H9 (cell line): ENCODE measurements around the gene ELF3. TPM values are rescaled to one million over a fixed set of nuclear protein-coding genes. Genes with fewer than 3 reads are reported as not detected.
A peak's percentile ranks its signal among the peaks of the same experiment; 100 is the strongest.

Experiments used
- DNase-seq: peaks from one replicate; pipeline ENCODE4 v3.0.0-alpha.2; 2017
- H2AFZ ChIP-seq: one replicate; pipeline ENCODE4 v1.6.1; 2013; ENCODE audit warnings: mild to moderate bottlenecking, low read length, control low read depth, moderate library complexity
- H2AK5ac ChIP-seq: 2 replicates; pipeline ENCODE4 v1.6.1; 2013; ENCODE audit warnings: low read length, control low read depth, mixed read lengths; ENCODE audit not compliant: insufficient read length
- H2BK120ac ChIP-seq: one replicate; pipeline ENCODE4 v1.6.1; 2013; ENCODE audit warnings: low read depth, mild to moderate bottlenecking, low read length, control low read depth, inconsistent platforms; ENCODE audit not compliant: poor library complexity, severe bottlenecking
- H2BK12ac ChIP-seq: 2 replicates; pipeline ENCODE4 v1.6.1; 2013; ENCODE audit warnings: low read length, control low read depth, mixed read lengths, low read depth; ENCODE audit not compliant: insufficient read length
- H2BK15ac ChIP-seq: 2 replicates; pipeline ENCODE4 v1.6.1; 2013; ENCODE audit warnings: low read depth, low read length, control low read depth
- H2BK20ac ChIP-seq: one replicate; pipeline ENCODE4 v1.6.1; 2013; ENCODE audit warnings: low read depth, mild to moderate bottlenecking, low read length, control low read depth, inconsistent platforms; ENCODE audit not compliant: poor library complexity, severe bottlenecking
- H2BK5ac ChIP-seq: 2 replicates; pipeline ENCODE4 v1.6.1; 2013; ENCODE audit warnings: low read length, control low read depth, mixed read lengths; ENCODE audit not compliant: insufficient read length
- H3K14ac ChIP-seq: 2 replicates; pipeline ENCODE4 v1.6.1; 2013; ENCODE audit warnings: low read length, control low read depth; ENCODE audit not compliant: insufficient read depth
- H3K18ac ChIP-seq: 2 replicates; pipeline ENCODE4 v1.6.1; 2013; ENCODE audit warnings: low read depth, mild to moderate bottlenecking, mixed read lengths, low read length, control low read depth; ENCODE audit not compliant: insufficient read length
- H3K23ac ChIP-seq: 2 replicates; pipeline ENCODE4 v1.6.1; 2013; ENCODE audit warnings: low read length, control low read depth, mixed read lengths, low read depth; ENCODE audit not compliant: insufficient read length
- H3K23me2 ChIP-seq: 2 replicates; pipeline ENCODE4 v1.6.1; 2013; ENCODE audit warnings: low read depth, mild to moderate bottlenecking, mixed read lengths, low read length, control low read depth; ENCODE audit not compliant: insufficient read length, poor library complexity, severe bottlenecking
- H3K27ac ChIP-seq: 2 replicates; pipeline ENCODE4 v1.5.1; 2013; ENCODE audit warnings: low read length, control low read depth, mixed read lengths, low read depth; ENCODE audit not compliant: insufficient read length
- H3K27me3 ChIP-seq: 2 replicates; pipeline ENCODE4 v1.6.1; 2013; ENCODE audit warnings: low read length, control low read depth, inconsistent platforms; ENCODE audit not compliant: insufficient read depth
- H3K4ac ChIP-seq: 2 replicates; pipeline ENCODE4 v1.6.1; 2013; ENCODE audit warnings: low read depth, mild to moderate bottlenecking, control low read depth, inconsistent platforms, low read length, moderate library complexity
- H3K4me1 ChIP-seq: 2 replicates; pipeline ENCODE4 v1.6.1; 2013; ENCODE audit warnings: low read length, control low read depth, inconsistent platforms; ENCODE audit not compliant: insufficient read depth
- H3K4me2 ChIP-seq: 2 replicates; pipeline ENCODE4 v1.6.1; 2013; ENCODE audit warnings: low read length, control low read depth, mixed read lengths; ENCODE audit not compliant: insufficient read length, insufficient read depth
- H3K56ac ChIP-seq: 2 replicates; pipeline ENCODE4 v1.6.1; 2013; ENCODE audit warnings: low read depth, mild to moderate bottlenecking, mixed read lengths, low read length, control low read depth; ENCODE audit not compliant: insufficient read length
- H3K79me1 ChIP-seq: 2 replicates; pipeline ENCODE4 v1.6.1; 2013; ENCODE audit warnings: low read depth, mild to moderate bottlenecking, moderate library complexity, low read length, control low read depth, inconsistent platforms; ENCODE audit not compliant: insufficient read depth, poor library complexity, severe bottlenecking
- H3K79me2 ChIP-seq: 2 replicates; pipeline ENCODE4 v1.6.1; 2013; ENCODE audit warnings: low read length, control low read depth, inconsistent platforms; ENCODE audit not compliant: insufficient read depth
- H3K9ac ChIP-seq: 2 replicates; pipeline ENCODE4 v1.6.1; 2013; ENCODE audit warnings: low read length, control low read depth, mixed read lengths; ENCODE audit not compliant: insufficient read length; ENCODE audit errors: extremely low read depth
- H3K9me3 ChIP-seq: one replicate; pipeline ENCODE4 v1.6.1; 2013; ENCODE audit warnings: low read depth, low read length, inconsistent platforms; ENCODE audit not compliant: control insufficient read depth
- H3T11ph ChIP-seq: one replicate; pipeline ENCODE4 v1.6.1; 2013; ENCODE audit warnings: mild to moderate bottlenecking, low read length, control low read depth, inconsistent platforms
- H4K20me1 ChIP-seq: one replicate; pipeline ENCODE4 v1.6.1; 2013; ENCODE audit not compliant: control insufficient read depth, insufficient read length, insufficient read depth
- H4K5ac ChIP-seq: 2 replicates; pipeline ENCODE4 v1.6.1; 2013; ENCODE audit warnings: low read depth, mild to moderate bottlenecking, mixed read lengths, low read length, control low read depth; ENCODE audit not compliant: insufficient read length
- H4K8ac ChIP-seq: replicated peaks from 2 replicates; pipeline ENCODE4 v1.6.1; 2013; ENCODE audit warnings: low read length, control low read depth, mixed read lengths, low read depth; ENCODE audit not compliant: insufficient read length
- H4K91ac ChIP-seq: 2 replicates; pipeline ENCODE4 v1.6.1; 2013; ENCODE audit warnings: low read depth, mild to moderate bottlenecking, moderate library complexity, mixed read lengths, low read length, control low read depth; ENCODE audit not compliant: insufficient read length
- H3K27ac Mint-ChIP-seq, 3 experiments: 2 replicates in 2 of 3; 3 replicates in 1 of 3; pipeline ENCODE4 v1.8.0; 2020 to 2021; ENCODE audit warnings: mixed read lengths in 3 of 3, mild to moderate bottlenecking in 1 of 3, moderate library complexity in 1 of 3
- H3K27me3 Mint-ChIP-seq: 2 replicates; pipeline ENCODE4 v1.8.0; 2021; ENCODE audit warnings: low read depth, mild to moderate bottlenecking, moderate library complexity, mixed read lengths
- H3K36me3 Mint-ChIP-seq, 3 experiments: 2 replicates in 2 of 3; 3 replicates in 1 of 3; pipeline ENCODE4 v1.8.0; 2020 to 2021; ENCODE audit warnings: low read depth in 3 of 3, mixed read lengths in 3 of 3; ENCODE audit not compliant: insufficient read depth in 1 of 3
- H3K4me1 Mint-ChIP-seq, 2 experiments: 2 replicates each; pipeline ENCODE4 v1.8.0; 2020; ENCODE audit warnings: mixed read lengths in 2 of 2
- H3K4me3 Mint-ChIP-seq, 2 experiments: 2 replicates in 1 of 2; 3 replicates in 1 of 2; pipeline ENCODE4 v1.8.0; 2020 to 2021; ENCODE audit warnings: mild to moderate bottlenecking in 2 of 2, mixed read lengths in 2 of 2, moderate library complexity in 1 of 2
- H3K9me3 Mint-ChIP-seq, 2 experiments: 2 replicates in 1 of 2; 3 replicates in 1 of 2; pipeline ENCODE4 v1.8.0; 2020; ENCODE audit warnings: mild to moderate bottlenecking in 2 of 2, mixed read lengths in 2 of 2, moderate library complexity in 1 of 2
- CTCF ChIP-seq: fragments of 200-600 bp; sonication (generic); conservative IDR thresholded peaks from 3 replicates; pipeline ENCODE4 v1.8.0; 2021; ENCODE audit warnings: antibody characterized with exemption, mild to moderate bottlenecking
- WGBS: extraction: QIAGEN DNeasy Blood & Tissue Kit; methylation state at CpG from one replicate; pipeline ENCODE4 v1.1.7; 2013; ENCODE audit warnings: missing lambda C conversion rate, low lambda C conversion rate, mixed read lengths; ENCODE audit not compliant: insufficient read length; ENCODE audit errors: extremely low coverage; 5-methylcytosine and 5-hydroxymethylcytosine counted together
- total RNA-seq: library from RNA; stranded (reverse); gene quantifications from 2 replicates; pipeline ENCODE4 v1.2.1, GENCODE V29; 2021

The ELF3 gene
- total RNA-seq, 1 experiment from 2014 or later: 10.4 TPM

GRCh38 chr1:202005958-202006357, 4.4 kb upstream of the ELF3 start:
- no peak overlapping the region for H4K91ac ChIP-seq
- H2BK20ac ChIP-seq: no peak overlapping the region
- peaks cover 43 to 52% of the 10 kb centered on the region in 2 experiments for H3K4me1 Mint-ChIP-seq
- H3K56ac ChIP-seq: no peak overlapping the region
- no peak overlapping the region for H3K9ac ChIP-seq
- no peak overlapping the region for H2BK5ac ChIP-seq
- H3K27ac Mint-ChIP-seq: peak overlapping the region in 2 of 3 experiments; percentile 60 to 85; a peak in 3 of 7 replicates
- H3K4ac ChIP-seq: no peak overlapping the region
- no peak for DNase-seq
- H2BK12ac ChIP-seq: no peak overlapping the region
- no peak overlapping the region for H3K23ac ChIP-seq
- H3K36me3 Mint-ChIP-seq: peaks cover 23 to 55% (median 52%) of the 10 kb centered on the region in 3 experiments; a peak in 6 of 7 replicates
- H3K4me2 ChIP-seq: no peak overlapping the region
- H2BK15ac ChIP-seq: no peak overlapping the region
- peaks cover 15% of the 10 kb centered on the region for H3K4me1 ChIP-seq
- H2BK120ac ChIP-seq: no peak overlapping the region
- no peak overlapping the region for H3K27ac ChIP-seq
- H3K79me1 ChIP-seq: no peaks in the 10 kb centered on the region
- H4K5ac ChIP-seq: no peak overlapping the region
- no peaks in the 10 kb centered on the region for H4K20me1 ChIP-seq
- no peak overlapping the region for H3K4me3 Mint-ChIP-seq
- no CpG with 5 or more reads among the region's 2 CpGs for WGBS
- no peaks in the 10 kb centered on the region for H3K27me3 ChIP-seq
- H2AFZ ChIP-seq: no peak overlapping the region
- no peak overlapping the region for H3T11ph ChIP-seq
- H3K79me2 ChIP-seq: no peaks in the 10 kb centered on the region
- H2AK5ac ChIP-seq: no peak overlapping the region
- peaks cover 13% of the 10 kb centered on the region for H3K23me2 ChIP-seq
- no peak overlapping the region for H4K8ac ChIP-seq
- H3K18ac ChIP-seq: no peak overlapping the region
- no peaks in the 10 kb centered on the region for H3K27me3 Mint-ChIP-seq
- peak; percentile 76 for TF ChIP-seq CTCF
- H3K9me3 ChIP-seq: no peaks in the 10 kb centered on the region
- H3K14ac ChIP-seq: no peak overlapping the region
- no peaks in the 10 kb centered on the region for H3K9me3 Mint-ChIP-seq
